Prostate gland (tissue), 2 donors: ENCODE results near the gene ENOX2. TPM values are rescaled to one million over a fixed set of nuclear protein-coding genes. Genes with fewer than 3 reads are reported as not detected.

Experiments used
- DNase-seq: peaks from one replicate; pipeline ENCODE4 v3.0.0-alpha.2; 2019; ENCODE audit warnings: low spot score
- H3K27ac ChIP-seq, 2 donors: fragments of 200-600 bp; sonication (generic); 2 replicates each; pipeline ENCODE4 v1.5.1; 2017 to 2019
- H3K27me3 ChIP-seq: fragments of 200-600 bp; sonication (generic); replicated peaks from 2 replicates; pipeline ENCODE4 v1.5.1; 2019; ENCODE audit not compliant: insufficient read depth
- H3K36me3 ChIP-seq, 2 donors: fragments of 200-600 bp; sonication (generic); 1 replicate in 1 of 2; 2 replicates in 1 of 2; pipeline versions ENCODE4 v1.5.1 to v1.8.1; 2017 to 2019
- H3K4me1 ChIP-seq: fragments of 200-600 bp; sonication (generic); replicated peaks from 2 replicates; pipeline ENCODE4 v1.5.1; 2019
- H3K4me3 ChIP-seq, 2 donors: fragments of 200-600 bp; sonication (generic); 2 replicates each; pipeline ENCODE4 v1.5.1; 2017 to 2019
- H3K9me3 ChIP-seq: fragments of 200-600 bp; sonication (generic); 2 replicates; pipeline ENCODE4 v1.5.1; 2017
- POLR2A ChIP-seq: fragments of 450-650 bp; IDR thresholded peaks from one replicate; pipeline ENCODE4 v1.6.1; 2016; ENCODE audit warnings: antibody characterized with exemption, mild to moderate bottlenecking
- POLR2AphosphoS5 ChIP-seq: sonication (generic); formaldehyde crosslinking; IDR thresholded peaks from one replicate; pipeline ENCODE4 v1.6.1; 2017; ENCODE audit warnings: antibody characterized with exemption
- WGBS: methylation state at CpG from one replicate; pipeline ENCODE4 v1.1.5; 2018; 5-methylcytosine and 5-hydroxymethylcytosine counted together
- intact Hi-C: fragments of 100-400 bp; cut with DNase I; formaldehyde crosslinking; loops from one replicate; pipeline ENCODE4 v1.14.2; 2022
- total RNA-seq, 2 donors: library from RNA; depleted of rRNA; stranded (reverse); fragments of >200 nt; gene quantifications; one replicate each; pipeline ENCODE4 v1.1.0, GENCODE V29; 2016
- TF ChIP-seq, protein P1 (sequence below), 4 experiments: fragments of 200-600 bp in 2 of 4; fragments of 450-650 bp in 2 of 4; sonication (generic) in 2 of 4; IDR thresholded peaks; 1 replicate in 3 of 4; 2 replicates in 1 of 4; pipeline ENCODE4 v1.5.1; 2016 to 2019; ENCODE audit warnings: antibody characterized with exemption in 4 of 4, mild to moderate bottlenecking in 2 of 4, moderate library complexity in 2 of 4

The ENOX2 gene
- total RNA-seq, 2 donors from 2014 or later, result 21.6 to 27.5 TPM

DNA sequence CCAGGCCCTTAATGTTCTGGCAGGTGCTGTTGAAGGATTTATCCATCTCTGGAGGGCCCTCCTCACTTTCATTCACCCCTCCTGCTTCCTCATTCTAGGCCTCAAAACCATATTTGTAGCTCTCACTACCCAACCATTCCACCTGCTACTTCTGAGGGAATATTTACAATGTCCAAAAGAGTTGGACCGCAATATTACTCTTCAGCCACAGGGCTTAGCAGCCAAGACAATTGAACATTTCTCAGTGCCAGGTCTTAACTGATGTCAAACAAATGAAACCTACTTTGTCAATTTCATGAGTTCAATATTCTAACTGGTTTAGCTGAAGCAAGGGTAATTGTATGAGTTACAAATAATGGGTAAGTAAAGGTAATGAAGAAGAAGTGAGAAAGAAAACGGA lies 113.2 kb downstream of the ENOX2 start:
- no peaks in the 10 kb centered on the region for H3K27me3 ChIP-seq
- no peaks in the 10 kb centered on the region for H3K36me3 ChIP-seq
- intact Hi-C loops, result no loop called here
- no peak overlapping the region for H3K27ac ChIP-seq
- no peaks in the 10 kb centered on the region for H3K4me1 ChIP-seq
- TF ChIP-seq POLR2AphosphoS5 (no peak), POLR2A (no peak)
- TF ChIP-seq, protein P1, sequence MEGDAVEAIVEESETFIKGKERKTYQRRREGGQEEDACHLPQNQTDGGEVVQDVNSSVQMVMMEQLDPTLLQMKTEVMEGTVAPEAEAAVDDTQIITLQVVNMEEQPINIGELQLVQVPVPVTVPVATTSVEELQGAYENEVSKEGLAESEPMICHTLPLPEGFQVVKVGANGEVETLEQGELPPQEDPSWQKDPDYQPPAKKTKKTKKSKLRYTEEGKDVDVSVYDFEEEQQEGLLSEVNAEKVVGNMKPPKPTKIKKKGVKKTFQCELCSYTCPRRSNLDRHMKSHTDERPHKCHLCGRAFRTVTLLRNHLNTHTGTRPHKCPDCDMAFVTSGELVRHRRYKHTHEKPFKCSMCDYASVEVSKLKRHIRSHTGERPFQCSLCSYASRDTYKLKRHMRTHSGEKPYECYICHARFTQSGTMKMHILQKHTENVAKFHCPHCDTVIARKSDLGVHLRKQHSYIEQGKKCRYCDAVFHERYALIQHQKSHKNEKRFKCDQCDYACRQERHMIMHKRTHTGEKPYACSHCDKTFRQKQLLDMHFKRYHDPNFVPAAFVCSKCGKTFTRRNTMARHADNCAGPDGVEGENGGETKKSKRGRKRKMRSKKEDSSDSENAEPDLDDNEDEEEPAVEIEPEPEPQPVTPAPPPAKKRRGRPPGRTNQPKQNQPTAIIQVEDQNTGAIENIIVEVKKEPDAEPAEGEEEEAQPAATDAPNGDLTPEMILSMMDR (IDR thresholded peaks at IDR 0.05), result no peak
- H3K9me3 ChIP-seq, result no peaks in the 10 kb centered on the region
- WGBS, result 91% methylated on average over 2 of the region's 2 CpGs
- H3K4me3 ChIP-seq, result no peak overlapping the region
- DNase-seq, result no peak

DNA sequence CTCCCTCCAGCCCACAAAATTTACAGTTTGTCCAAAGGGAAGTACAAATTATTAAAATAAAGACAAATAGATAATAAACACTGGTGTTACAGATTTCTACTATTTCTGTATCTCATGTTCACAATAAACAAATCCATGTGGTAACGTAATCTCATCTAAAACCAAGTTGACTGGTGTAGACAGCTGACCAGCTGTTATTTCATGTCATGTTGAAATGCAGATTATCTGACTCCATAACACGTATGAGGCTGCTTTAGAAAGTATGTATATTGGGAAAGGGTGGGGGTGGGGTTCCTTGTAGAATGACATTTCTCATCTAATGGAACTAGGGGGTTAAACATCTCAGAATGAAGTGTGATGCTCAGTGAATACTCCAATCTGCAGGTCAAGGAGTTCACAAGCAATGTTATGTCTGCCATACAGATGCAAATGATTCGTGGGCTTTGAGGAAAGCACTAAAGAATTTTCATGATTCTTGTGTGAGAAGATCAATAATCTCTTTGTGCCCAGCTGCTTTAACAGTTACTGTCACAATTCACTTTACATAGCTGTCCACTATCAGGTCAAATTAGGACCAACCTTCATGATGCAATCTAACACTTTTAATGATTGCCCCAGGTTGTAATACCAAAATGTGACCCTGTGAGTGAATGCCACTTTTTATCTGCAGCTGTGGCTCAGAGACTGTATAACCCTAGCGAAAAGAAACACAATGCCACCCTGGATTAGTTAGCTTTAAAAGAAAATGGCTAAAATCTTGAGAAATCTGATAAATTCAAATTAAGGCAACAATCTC lies 114.0 kb downstream of the ENOX2 start:
- WGBS, result 96% methylated on average over 4 of the region's 4 CpGs
- Histone ChIP-seq H3K9me3 (no peaks in the 10 kb centered on the region), H3K4me3 (no peak overlapping the region), H3K27ac (no peak overlapping the region), H3K27me3 (no peaks in the 10 kb centered on the region), H3K4me1 (no peaks in the 10 kb centered on the region), H3K36me3 (no peaks in the 10 kb centered on the region)
- TF ChIP-seq POLR2A, result no peak
- TF ChIP-seq, protein P1 (IDR thresholded peaks at IDR 0.05), result no peak
- TF ChIP-seq POLR2AphosphoS5, result no peak
- DNase-seq, result no peak
- intact Hi-C loops, result no loop called here

DNA sequence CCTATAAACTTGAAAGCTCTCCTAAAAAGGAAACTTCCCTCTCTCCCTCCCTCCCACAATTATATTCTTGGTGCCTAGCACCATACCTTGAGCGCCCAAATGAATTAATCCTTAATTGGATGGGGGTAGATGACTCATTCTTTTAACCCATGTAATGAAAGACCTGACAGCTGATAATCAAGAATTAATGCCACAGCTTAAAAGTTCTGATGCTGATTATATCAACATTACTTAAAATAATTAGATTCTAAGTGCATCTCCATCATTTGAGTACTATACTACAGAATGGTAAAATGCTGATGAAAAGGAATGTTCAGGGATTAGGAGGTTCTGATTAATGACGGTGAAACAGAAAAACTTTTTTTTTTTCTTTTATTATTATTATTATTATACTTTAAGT lies 117.0 kb downstream of the ENOX2 start:
- 96% methylated on average over 2 of the region's 2 CpGs for WGBS
- H3K4me3 ChIP-seq, result no peak overlapping the region
- H3K9me3 ChIP-seq, result no peaks in the 10 kb centered on the region
- no peak for TF ChIP-seq POLR2AphosphoS5
- TF ChIP-seq, protein P1 (IDR thresholded peaks at IDR 0.05), result no peak
- no peak for TF ChIP-seq POLR2A
- H3K27ac ChIP-seq, result no peak overlapping the region
- intact Hi-C loops, result no loop called here
- no peaks in the 10 kb centered on the region for H3K36me3 ChIP-seq
- no peak for DNase-seq
- H3K4me1 ChIP-seq, result no peaks in the 10 kb centered on the region
- no peaks in the 10 kb centered on the region for H3K27me3 ChIP-seq

DNA sequence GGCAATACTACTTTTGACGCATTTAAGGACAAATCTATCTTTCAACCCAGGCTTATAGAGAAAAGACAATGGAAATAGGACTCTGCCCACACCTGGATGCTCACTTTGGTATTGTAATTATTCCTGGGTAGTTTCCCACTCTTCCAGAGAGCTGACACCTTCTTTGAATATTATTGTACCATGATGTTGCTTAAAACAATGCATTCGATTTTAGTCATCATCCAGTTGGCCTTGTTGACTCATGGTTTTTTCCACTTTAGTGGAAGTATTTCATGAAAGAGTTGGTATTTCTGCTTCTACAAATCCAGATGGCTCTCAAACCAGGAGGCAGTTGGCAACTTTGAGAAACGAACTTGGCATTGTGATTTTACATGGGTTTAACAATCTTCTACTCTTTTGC lies 124.2 kb downstream of the ENOX2 start:
- TF ChIP-seq, protein P1 (IDR thresholded peaks at IDR 0.05), result no peak
- TF ChIP-seq POLR2A (no peak), POLR2AphosphoS5 (no peak)
- no peak for DNase-seq
- Histone ChIP-seq H3K9me3 (no peaks in the 10 kb centered on the region), H3K4me3 (no peak overlapping the region), H3K27ac (no peak overlapping the region), H3K27me3 (no peaks in the 10 kb centered on the region), H3K4me1 (no peaks in the 10 kb centered on the region), H3K36me3 (no peaks in the 10 kb centered on the region)
- intact Hi-C loops, result no loop called here
- 94% methylated on average over 3 of the region's 3 CpGs for WGBS

DNA sequence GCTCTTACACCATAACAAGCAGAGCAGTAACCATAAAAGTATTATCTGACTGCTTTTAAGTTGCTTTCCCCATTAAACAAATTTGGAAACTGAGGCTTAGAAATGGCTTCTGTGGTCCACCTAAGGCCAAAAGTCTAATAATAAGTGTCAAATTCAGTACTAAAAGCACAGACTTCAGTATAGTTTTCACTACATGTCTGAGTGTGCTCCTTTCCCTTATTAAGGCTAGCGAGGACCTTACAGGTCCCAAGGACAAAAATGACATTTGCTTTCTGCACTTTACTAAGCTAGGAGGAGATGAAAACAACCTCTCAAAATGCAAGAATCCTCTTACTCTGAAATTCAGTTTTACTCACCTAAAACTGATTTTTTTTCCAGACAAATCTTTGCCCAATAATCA lies 127.2 kb downstream of the ENOX2 start:
- no peaks in the 10 kb centered on the region for H3K27me3 ChIP-seq
- H3K4me1 ChIP-seq, result no peaks in the 10 kb centered on the region
- no peaks in the 10 kb centered on the region for H3K36me3 ChIP-seq
- H3K4me3 ChIP-seq, result no peak overlapping the region
- H3K9me3 ChIP-seq, result no peaks in the 10 kb centered on the region
- intact Hi-C loops, result no loop called here
- H3K27ac ChIP-seq, result no peak overlapping the region
- DNase-seq, result no peak
- WGBS, result 100% methylated on average over 1 of the region's 1 CpG
- TF ChIP-seq, protein P1 (IDR thresholded peaks at IDR 0.05), result no peak
- no peak for TF ChIP-seq POLR2AphosphoS5
- no peak for TF ChIP-seq POLR2A
